Measurements from ENCODE around the gene ZNF71.
A peak's percentile ranks its signal among the peaks of the same experiment; 100 is the strongest.

Gene ZNF71

GRCh38 chr19:56594783-56595547 lies at the start of gene ZNF71:
ZNF71 (plus strand) TSS chr19:56595302; CDS start chr19:56601559, 6,257 bp downstream.
- DNase-seq: peak in 13 of 14 donors; percentile 72 to 91 (median 83)

GRCh38 chr19:56547535-56547934 lies 47.6 kb upstream of the ZNF71 start:
- DNase-seq: no peak

- no peak for DNase-seq
Observed at GRCh38 chr19:56554272-56554869, 40.7 kb upstream of the ZNF71 start.

- DNase-seq: no peak
Observed at GRCh38 chr19:56562766-56563165, 32.3 kb upstream of the ZNF71 start.

GRCh38 chr19:56566904-56567273 lies 28.2 kb upstream of the ZNF71 start:
- peak in 2 of 14 donors; percentile 17 to 53 for DNase-seq

- DNase-seq: peak; percentile 59 to 95 (median 89)
Observed at GRCh38 chr19:56567274-56568120, 27.6 kb upstream of the ZNF71 start, which contains the start of gene ZNF470. ZNF470 (plus strand) TSS chr19:56567468; CDS start chr19:56570312, 2,844 bp downstream.

- no peak for DNase-seq
Observed at GRCh38 chr19:56572589-56572988, 22.5 kb upstream of the ZNF71 start.

- no peak for DNase-seq
Observed at GRCh38 chr19:56573914-56574313, 21.2 kb upstream of the ZNF71 start.

- no peak for DNase-seq
Observed at GRCh38 chr19:56577719-56578602, 17.1 kb upstream of the ZNF71 start.

GRCh38 chr19:56594446-56594782 lies 688 bp upstream of the ZNF71 start:
- no peak for DNase-seq

GRCh38 chr19:56595548-56595899 lies 422 bp downstream of the ZNF71 start:
- DNase-seq: no peak

- no peak for DNase-seq
Observed at GRCh38 chr19:56596676-56597075, 1.6 kb downstream of the ZNF71 start.

GRCh38 chr19:56597696-56598095 lies 2.6 kb downstream of the ZNF71 start:
- no peak for DNase-seq

GRCh38 chr19:56601375-56601774 lies 6.3 kb downstream of the ZNF71 start:
- DNase-seq: no peak

GRCh38 chr19:56603829-56604228 lies 8.7 kb downstream of the ZNF71 start:
- peak in 6 of 14 donors; percentile 19 to 60 (median 33) for DNase-seq

GRCh38 chr19:56608274-56608964 lies 13.3 kb downstream of the ZNF71 start:
- DNase-seq: no peak

- DNase-seq: no peak
Observed at GRCh38 chr19:56611288-56611687, 16.2 kb downstream of the ZNF71 start.

- DNase-seq: no peak
Observed at GRCh38 chr19:56612737-56613136, 17.6 kb downstream of the ZNF71 start.

- no peak for DNase-seq
Observed at GRCh38 chr19:56613639-56614038, 18.5 kb downstream of the ZNF71 start.

GRCh38 chr19:56617531-56617930 lies 22.4 kb downstream of the ZNF71 start:
- no peak for DNase-seq

GRCh38 chr19:56619121-56619520 lies 24.0 kb downstream of the ZNF71 start:
- no peak for DNase-seq

- no peak for DNase-seq
Observed at GRCh38 chr19:56622374-56622773, 27.3 kb downstream of the ZNF71 start.
